HCT116 (cell line): ENCODE results near the gene PIGQ. TPM values are rescaled to one million over a fixed set of nuclear protein-coding genes. Genes with fewer than 3 reads are reported as not detected.

ENCODE experiments used
- ATAC-seq: fragments of 200-7000 bp; cut with Tn5 transposase; 2 replicates; pipeline ENCODE4 v1.9.1; 2020; ENCODE audit warnings: mild to moderate bottlenecking, moderate library complexity
- BruUV-seq: library from RNA; stranded (reverse); fragments of 400-500 nt; replicated peaks from 2 replicates; lab custom pipeline; 2021; lab: Mats Ljungman, UMichigan
- CTCF ChIA-PET: fragments of 300-600 bp; sonication (Branson Sonifier 250); formaldehyde crosslinking; loops from one replicate; lab custom pipeline; 2021; ENCODE audit warnings: antibody characterized with exemption; lab: Charles Lee
- POLR2A ChIA-PET: fragments of 300-600, 350-600 bp; sonication (Branson Sonifier 250); formaldehyde crosslinking; loops from one replicate; lab custom pipeline; 2021; ENCODE audit warnings: antibody characterized with exemption; lab: Charles Lee
- RAD21 ChIA-PET, 2 experiments: fragments of 300-600 bp; sonication (Branson Sonifier 250); formaldehyde crosslinking; loops; one replicate each; lab custom pipeline; 2023; ENCODE audit warnings: low total read pairs in 2 of 2; ENCODE audit not compliant: uncharacterized antibody in 2 of 2, unreplicated experiment in 2 of 2, low non-redundant PET in 1 of 2; lab: Charles Lee
- DNase-seq: peaks from one replicate; pipeline ENCODE4 v3.0.0-alpha.2; 2010; ENCODE audit warnings: low read depth, low spot score
- H2AFZ ChIP-seq: fragments of 200-600 bp; shearing (Covaris generic), sonication (generic); 2 replicates; pipeline ENCODE4 v1.6.1; 2017; ENCODE audit warnings: low read depth, mixed run types, mixed read lengths, antibody characterized with exemption, low read length; ENCODE audit not compliant: poor library complexity, severe bottlenecking
- H3K27ac ChIP-seq: 2 replicates; pipeline ENCODE4 v1.5.1; 2012; ENCODE audit warnings: low read depth, low read length
- H3K27me3 ChIP-seq: fragments of 200-600 bp; sonication (generic); 2 replicates; pipeline ENCODE4 v1.6.1; 2016; ENCODE audit warnings: mixed run types, low read length, mixed read lengths; ENCODE audit not compliant: insufficient read depth
- H3K36me3 ChIP-seq, 2 experiments: fragments of 200-500 bp in 1 of 2; fragments of 200-600 bp in 1 of 2; sonication (Bioruptor generic) in 1 of 2; sonication (generic) in 1 of 2; 2 replicates each; pipeline versions ENCODE4 v1.5.1 to v1.6.1; 2014 to 2016; ENCODE audit warnings: low read length in 2 of 2, inconsistent platforms in 1 of 2, mixed read lengths in 1 of 2, mixed run types in 1 of 2; ENCODE audit not compliant: insufficient read depth in 2 of 2, control insufficient read depth in 1 of 2
- H3K4me1 ChIP-seq, 2 experiments: fragments of 200-600 bp in 1 of 2; sonication (generic) in 1 of 2; 2 replicates each; pipeline versions ENCODE4 v1.5.1 to v1.6.1; 2012 to 2017; ENCODE audit warnings: low read length in 2 of 2, inconsistent platforms in 1 of 2, mild to moderate bottlenecking in 1 of 2, mixed read lengths in 1 of 2, mixed run types in 1 of 2, moderate library complexity in 1 of 2; ENCODE audit not compliant: insufficient read depth in 2 of 2, control insufficient read depth in 1 of 2
- H3K4me2 ChIP-seq: fragments of 200-600 bp; sonication (generic); 2 replicates; pipeline ENCODE4 v1.6.1; 2017; ENCODE audit warnings: mixed run types, low read length, mixed read lengths
- H3K4me3 ChIP-seq, 2 experiments: fragments of 200-600 bp in 1 of 2; sonication (generic) in 1 of 2; replicated peaks in 1 of 2; 2 replicates each; pipeline ENCODE4 v1.5.1; 2011 to 2016; ENCODE audit warnings: low read length in 2 of 2, control low read depth in 1 of 2, low read depth in 1 of 2, mild to moderate bottlenecking in 1 of 2, mixed read lengths in 1 of 2, mixed run types in 1 of 2
- H3K79me2 ChIP-seq: fragments of 200-600 bp; sonication (generic); 2 replicates; pipeline ENCODE4 v1.6.1; 2017; ENCODE audit warnings: mild to moderate bottlenecking, mixed run types, low read length, moderate library complexity, mixed read lengths; ENCODE audit not compliant: insufficient read depth
- H3K9ac ChIP-seq: fragments of 200-600 bp; sonication (generic); 2 replicates; pipeline ENCODE4 v1.6.1; 2016; ENCODE audit warnings: low read length, mixed read lengths
- H3K9me2 ChIP-seq: fragments of 200-600 bp; sonication (generic), shearing (Covaris generic); 2 replicates; pipeline ENCODE4 v1.6.1; 2017; ENCODE audit warnings: mixed run types, mild to moderate bottlenecking, moderate library complexity; ENCODE audit not compliant: insufficient read depth
- H3K9me3 ChIP-seq, 2 experiments: fragments of 200-500 bp in 1 of 2; fragments of 200-600 bp in 1 of 2; sonication (Bioruptor generic) in 1 of 2; sonication (generic) in 1 of 2; 2 replicates each; pipeline ENCODE4 v1.6.1; 2014 to 2017; ENCODE audit warnings: low read length in 2 of 2, mixed read lengths in 2 of 2, inconsistent platforms in 1 of 2, low read depth in 1 of 2, mild to moderate bottlenecking in 1 of 2, mixed run types in 1 of 2, moderate library complexity in 1 of 2; ENCODE audit not compliant: control insufficient read depth in 1 of 2, insufficient read depth in 1 of 2
- H4K20me1 ChIP-seq: fragments of 200-600 bp; sonication (generic), shearing (Covaris generic); 2 replicates; pipeline ENCODE4 v1.6.1; 2017; ENCODE audit warnings: mixed run types, mild to moderate bottlenecking, moderate library complexity; ENCODE audit not compliant: insufficient read depth
- CEBPB ChIP-seq: IDR thresholded peaks from 2 replicates; pipeline ENCODE4 v1.6.1; 2012; ENCODE audit warnings: low read depth
- EGR1 ChIP-seq: IDR thresholded peaks from 2 replicates; pipeline ENCODE4 v1.6.1; 2012; ENCODE audit warnings: low read depth
- ELF1 ChIP-seq: IDR thresholded peaks from 2 replicates; pipeline ENCODE4 v1.6.1; 2012; ENCODE audit warnings: low read depth, borderline replicate concordance
- EZH2 ChIP-seq: fragments of 200-600 bp; sonication (generic); IDR thresholded peaks from 2 replicates; pipeline ENCODE4 v1.6.1; 2017; ENCODE audit warnings: antibody characterized with exemption, mixed run types
- EZH2phosphoT487 ChIP-seq: fragments of 200-600 bp; IDR thresholded peaks from 2 replicates; pipeline ENCODE4 v1.6.1; 2018; ENCODE audit warnings: antibody characterized with exemption, borderline replicate concordance
- FOSL1 ChIP-seq: IDR thresholded peaks from 2 replicates; pipeline ENCODE4 v1.6.1; 2012; ENCODE audit warnings: low read depth
- JUND ChIP-seq: IDR thresholded peaks from 2 replicates; pipeline ENCODE4 v1.6.1; 2012
- POLR2A ChIP-seq: IDR thresholded peaks from 2 replicates; pipeline ENCODE4 v1.7.0; 2011; ENCODE audit warnings: borderline replicate concordance; ENCODE audit not compliant: insufficient read depth, insufficient read length; ENCODE audit errors: extremely low read depth
- SP1 ChIP-seq: IDR thresholded peaks from 2 replicates; pipeline ENCODE4 v1.6.1; 2012; ENCODE audit warnings: low read depth
- YY1 ChIP-seq: IDR thresholded peaks from 2 replicates; pipeline ENCODE4 v1.6.1; 2011; ENCODE audit warnings: low read length, low read depth, moderate library complexity, mild to moderate bottlenecking; ENCODE audit not compliant: insufficient replicate concordance; ENCODE audit errors: extremely low read depth
- ZFX ChIP-seq: fragments of 450-650 bp; IDR thresholded peaks from 2 replicates; pipeline ENCODE4 v1.6.1; 2017
- intact Hi-C: fragments of 100-400 bp; cut with micrococcal nuclease; formaldehyde crosslinking; loops from 2 replicates; pipeline ENCODE4 v1.10.0; 2022
- total RNA-seq: library from RNA; stranded (reverse); gene quantifications from one replicate; pipeline ENCODE4 v1.2.1, GENCODE V29; 2021; ENCODE audit not compliant: unreplicated experiment
- TF ChIP-seq, protein P1 (sequence below): IDR thresholded peaks from 2 replicates; pipeline ENCODE4 v1.6.1; 2012
- TF ChIP-seq, protein P2 (sequence below): IDR thresholded peaks from 2 replicates; pipeline ENCODE4 v1.6.1; 2012

The PIGQ gene
- total RNA-seq, 1 experiment from 2014 or later, result 21.0 TPM

- TF ChIP-seq, protein P1, sequence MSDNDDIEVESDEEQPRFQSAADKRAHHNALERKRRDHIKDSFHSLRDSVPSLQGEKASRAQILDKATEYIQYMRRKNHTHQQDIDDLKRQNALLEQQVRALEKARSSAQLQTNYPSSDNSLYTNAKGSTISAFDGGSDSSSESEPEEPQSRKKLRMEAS, result no peak
- TF ChIP-seq EZH2 (no peak), EGR1 (no peak), JUND (no peak)
- DNase-seq, result no peak
- H4K20me1 ChIP-seq, result no peaks in the 10 kb centered on the region
- ATAC-seq, result no peak
- no peak overlapping the region for H3K4me2 ChIP-seq
- no peaks in the 10 kb centered on the region for H3K9me3 ChIP-seq
- ChIA-PET POLR2A (no interaction called here), CTCF (no interaction called here), RAD21 (no interaction called here)
- H3K27ac ChIP-seq, result no peak overlapping the region; the same call in 1 of the 2 replicates
- intact Hi-C loops, result no loop called here
- H3K4me3 ChIP-seq, result no peak overlapping the region
- no TSS peak for BruUV-seq
- H3K9ac ChIP-seq, result no peak overlapping the region
- H3K4me1 ChIP-seq, result no peaks in the 10 kb centered on the region
- peaks cover 41% of the 10 kb centered on the region for H3K79me2 ChIP-seq
- H3K27me3 ChIP-seq, result no peaks in the 10 kb centered on the region
- no peak overlapping the region for H2AFZ ChIP-seq
- no peaks in the 10 kb centered on the region for H3K36me3 ChIP-seq
- no peaks in the 10 kb centered on the region for H3K9me2 ChIP-seq
Measured at GRCh38 chr16:543301-544164, 26.2 kb upstream of the PIGQ start.

GRCh38 chr16:544517-544916, 25.3 kb upstream of the PIGQ start:
- ChIA-PET POLR2A (no interaction called here), RAD21 (no interaction called here), CTCF (no interaction called here)
- no peaks in the 10 kb centered on the region for H4K20me1 ChIP-seq
- H3K79me2 ChIP-seq, result peaks cover 32% of the 10 kb centered on the region
- DNase-seq (no peak), ATAC-seq (no peak)
- H3K9ac ChIP-seq, result no peak overlapping the region
- H3K27me3 ChIP-seq, result no peaks in the 10 kb centered on the region
- no peak overlapping the region for H3K27ac ChIP-seq
- intact Hi-C loops, result no loop called here
- no peaks in the 10 kb centered on the region for H3K4me1 ChIP-seq
- BruUV-seq, result no TSS peak
- no peak overlapping the region for H3K4me3 ChIP-seq
- no peaks in the 10 kb centered on the region for H3K9me2 ChIP-seq
- no peak overlapping the region for H3K4me2 ChIP-seq
- no peak overlapping the region for H2AFZ ChIP-seq
- TF ChIP-seq, protein P2, sequence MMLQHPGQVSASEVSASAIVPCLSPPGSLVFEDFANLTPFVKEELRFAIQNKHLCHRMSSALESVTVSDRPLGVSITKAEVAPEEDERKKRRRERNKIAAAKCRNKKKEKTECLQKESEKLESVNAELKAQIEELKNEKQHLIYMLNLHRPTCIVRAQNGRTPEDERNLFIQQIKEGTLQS, result no peak
- no peak for TF ChIP-seq POLR2A
- TF ChIP-seq, protein P1, result no peak
- TF ChIP-seq EGR1, result no peak
- TF ChIP-seq ELF1, result no peak
- no peak for TF ChIP-seq ZFX
- no peak for TF ChIP-seq EZH2phosphoT487
- TF ChIP-seq SP1, result no peak
- no peak for TF ChIP-seq YY1
- no peak for TF ChIP-seq CEBPB
- TF ChIP-seq FOSL1, result no peak
- H3K9me3 ChIP-seq, result no peaks in the 10 kb centered on the region
- no peaks in the 10 kb centered on the region for H3K36me3 ChIP-seq
